AG09319 (cell line): ENCODE results near the gene IRF3.

Experiments used
- DNase-seq: peaks from one replicate; pipeline ENCODE4 v3.0.0-alpha.2; 2010; ENCODE audit warnings: low read depth; ENCODE audit errors: extremely low read depth
- TF ChIP-seq, protein P1 (sequence below): IDR thresholded peaks from 2 replicates; pipeline ENCODE4 v1.5.1; 2011; ENCODE audit warnings: low read depth, mild to moderate bottlenecking, inconsistent platforms, low read length, moderate library complexity

The IRF3 gene

DNA sequence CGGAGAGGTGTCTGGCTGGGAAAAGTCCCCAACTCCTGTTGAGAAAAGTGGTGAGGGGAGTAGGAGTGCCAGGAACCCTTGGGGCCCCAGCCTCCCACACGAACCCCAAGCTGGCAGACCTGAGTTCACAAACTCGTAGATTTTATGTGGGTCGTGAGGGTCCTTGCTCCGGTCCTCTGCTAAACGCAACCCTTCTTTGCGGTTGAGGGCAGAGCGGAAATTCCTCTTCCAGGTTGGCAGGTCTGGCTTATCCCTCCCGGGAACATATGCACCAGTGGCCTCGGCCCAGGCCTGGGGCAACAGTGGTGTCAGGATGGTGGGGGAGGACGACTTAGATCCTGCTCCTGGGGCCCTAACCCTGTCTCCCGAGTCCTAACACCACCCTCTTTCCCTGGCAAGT lies 2.4 kb downstream of the IRF3 start:
- no peak for DNase-seq
- TF ChIP-seq, protein P1, sequence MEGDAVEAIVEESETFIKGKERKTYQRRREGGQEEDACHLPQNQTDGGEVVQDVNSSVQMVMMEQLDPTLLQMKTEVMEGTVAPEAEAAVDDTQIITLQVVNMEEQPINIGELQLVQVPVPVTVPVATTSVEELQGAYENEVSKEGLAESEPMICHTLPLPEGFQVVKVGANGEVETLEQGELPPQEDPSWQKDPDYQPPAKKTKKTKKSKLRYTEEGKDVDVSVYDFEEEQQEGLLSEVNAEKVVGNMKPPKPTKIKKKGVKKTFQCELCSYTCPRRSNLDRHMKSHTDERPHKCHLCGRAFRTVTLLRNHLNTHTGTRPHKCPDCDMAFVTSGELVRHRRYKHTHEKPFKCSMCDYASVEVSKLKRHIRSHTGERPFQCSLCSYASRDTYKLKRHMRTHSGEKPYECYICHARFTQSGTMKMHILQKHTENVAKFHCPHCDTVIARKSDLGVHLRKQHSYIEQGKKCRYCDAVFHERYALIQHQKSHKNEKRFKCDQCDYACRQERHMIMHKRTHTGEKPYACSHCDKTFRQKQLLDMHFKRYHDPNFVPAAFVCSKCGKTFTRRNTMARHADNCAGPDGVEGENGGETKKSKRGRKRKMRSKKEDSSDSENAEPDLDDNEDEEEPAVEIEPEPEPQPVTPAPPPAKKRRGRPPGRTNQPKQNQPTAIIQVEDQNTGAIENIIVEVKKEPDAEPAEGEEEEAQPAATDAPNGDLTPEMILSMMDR: no peak

DNA sequence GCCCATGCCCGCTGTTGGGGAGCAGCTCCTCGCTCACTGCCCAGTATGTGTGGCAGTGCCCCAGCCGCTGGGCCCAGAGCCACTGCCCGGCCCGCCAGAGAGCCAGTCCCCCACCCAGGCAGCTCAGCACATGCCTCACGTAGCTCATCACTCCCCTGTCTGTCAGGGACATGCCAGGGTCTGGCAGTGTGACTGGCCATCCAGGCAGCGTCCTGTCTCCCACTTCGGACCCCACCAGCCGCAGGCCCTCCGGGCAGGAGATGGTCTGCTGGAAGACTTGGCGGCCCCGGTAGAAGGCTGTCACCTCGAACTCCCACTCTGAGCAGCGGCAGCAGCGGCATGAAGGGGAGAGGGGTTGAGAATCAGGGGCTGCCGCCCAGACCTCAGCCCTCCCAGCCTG lies 3.6 kb downstream of the IRF3 start:
- TF ChIP-seq, protein P1: no peak
- DNase-seq: no peak

DNA sequence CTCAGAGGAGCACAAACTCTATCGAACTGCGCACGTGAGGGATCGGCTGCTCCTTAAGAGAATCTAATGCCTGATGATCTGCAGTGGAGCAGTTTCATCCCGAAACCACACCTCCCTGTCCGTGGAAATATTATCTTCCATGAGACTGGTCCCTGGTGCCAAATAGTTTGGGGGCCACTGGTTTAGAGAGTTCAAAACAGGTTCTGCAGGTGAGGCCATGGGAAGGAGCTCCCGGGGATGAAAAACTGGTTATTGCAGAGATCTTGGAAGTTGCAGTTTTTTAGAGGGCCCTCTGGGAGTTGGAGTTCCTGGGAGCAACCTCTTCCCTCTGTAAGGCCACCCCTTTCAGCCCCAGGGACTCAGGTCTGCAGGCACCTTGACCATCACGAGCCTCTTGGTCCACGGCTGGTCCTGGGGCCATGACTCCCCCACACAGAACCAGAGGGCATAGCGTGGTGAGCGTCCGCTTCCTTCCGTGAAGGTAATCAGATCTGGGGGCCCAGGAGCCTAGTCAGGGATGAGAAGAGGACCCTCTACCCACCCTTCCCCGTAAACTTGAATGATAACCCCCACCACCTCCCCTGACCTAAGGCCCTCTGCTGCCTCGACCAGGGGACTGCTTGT lies 5.2 kb downstream of the IRF3 start:
- TF ChIP-seq, protein P1: no peak
- DNase-seq: no peak

DNA sequence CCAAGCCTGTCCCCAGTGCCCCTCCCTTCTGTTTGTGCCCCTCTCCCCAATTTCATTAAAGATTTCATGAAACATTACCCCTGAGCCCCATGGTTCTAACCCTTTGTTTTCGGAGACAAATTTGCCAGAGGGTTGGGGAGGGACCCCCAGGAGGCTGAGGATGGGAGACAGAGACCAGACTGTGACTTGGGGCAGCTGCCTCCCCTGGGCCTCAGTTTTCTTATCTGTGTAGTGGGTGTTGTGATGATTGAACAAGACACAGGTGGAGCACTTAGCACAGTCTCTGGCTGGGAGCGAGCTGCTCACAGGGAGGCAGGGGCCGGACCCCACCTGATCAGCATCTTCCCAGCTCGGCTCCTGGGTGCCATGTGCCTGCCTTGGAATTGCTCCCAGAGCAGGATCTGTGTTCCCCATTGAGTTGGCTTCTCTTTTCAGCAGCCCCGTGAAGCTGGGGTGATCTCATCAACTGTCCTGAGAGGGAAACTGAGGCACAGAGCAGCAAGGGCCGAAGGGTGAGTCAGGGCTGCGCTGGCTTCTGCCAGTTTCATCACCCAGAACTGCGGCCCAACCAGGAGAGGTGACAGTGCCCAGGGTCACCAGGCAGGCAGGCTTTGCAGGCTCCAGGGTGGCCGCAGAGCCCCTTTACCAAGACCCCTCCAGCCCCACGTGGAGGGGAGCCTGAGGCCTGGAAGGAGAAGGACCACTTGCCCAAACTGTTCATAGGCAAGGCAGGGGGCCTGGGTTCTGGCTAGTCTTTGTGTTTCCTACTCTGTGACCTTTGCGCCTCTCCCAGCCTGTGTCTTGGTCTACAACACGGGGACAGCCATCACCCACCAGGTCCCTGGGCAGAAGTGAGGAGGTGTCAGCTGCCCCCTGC lies 6.9 kb downstream of the IRF3 start:
- no peak for DNase-seq
- TF ChIP-seq, protein P1: no peak

DNA sequence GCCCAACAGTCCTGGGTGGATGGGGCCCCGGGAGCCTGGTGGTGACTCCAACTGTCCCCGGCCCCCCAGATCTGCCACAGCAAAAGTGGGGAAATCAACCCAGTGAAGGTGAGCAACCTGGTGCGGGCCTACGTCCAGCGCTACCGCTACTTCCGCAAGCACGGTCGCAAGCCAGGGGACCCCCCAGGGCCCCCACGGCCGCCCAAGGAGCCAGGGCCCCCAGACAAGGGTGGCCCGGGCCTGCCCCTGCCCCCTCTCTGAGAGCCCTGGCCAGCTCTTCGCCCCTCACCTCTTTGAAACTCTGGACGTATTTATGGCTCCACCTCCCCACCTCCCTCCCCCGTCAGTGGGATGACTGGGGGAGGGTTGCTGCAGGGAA lies 7.5 kb downstream of the IRF3 start:
- TF ChIP-seq, protein P1: no peak
- DNase-seq: no peak

DNA sequence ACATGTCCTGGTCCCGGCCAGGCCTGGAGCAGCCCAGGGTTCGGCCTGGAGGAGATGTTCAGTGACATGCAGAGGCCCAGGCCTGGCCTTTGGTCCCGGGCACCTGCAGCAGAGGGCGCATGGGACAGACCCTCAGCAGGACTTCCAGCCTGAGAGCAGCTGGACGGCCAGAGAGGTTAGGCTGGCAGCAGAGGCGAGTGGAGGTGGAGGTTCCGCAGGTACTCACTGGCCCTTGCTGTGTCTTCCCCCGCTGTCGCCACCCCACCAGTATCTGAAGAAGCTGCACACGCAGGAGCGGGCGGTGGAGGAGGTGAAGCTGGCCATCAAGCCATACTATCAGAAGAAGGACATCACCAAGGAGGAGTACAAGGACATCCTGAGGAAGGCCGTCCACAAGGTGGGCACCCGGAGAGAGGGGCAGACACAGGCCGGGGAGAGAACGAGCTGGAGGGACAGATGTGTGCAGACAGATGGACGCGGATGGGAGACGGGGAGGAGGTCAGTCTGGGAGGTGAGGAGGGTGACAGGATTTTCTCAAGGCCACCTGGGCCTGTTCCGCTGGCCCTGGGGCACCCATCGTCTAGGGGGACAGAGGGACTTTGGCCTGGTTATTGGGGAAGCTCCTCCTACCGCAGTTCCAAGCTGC lies 8.0 kb downstream of the IRF3 start:
- DNase-seq: no peak
- TF ChIP-seq, protein P1: no peak
